ENCODE results near the gene ZNF614. TPM values are rescaled to one million over a fixed set of nuclear protein-coding genes. Genes with fewer than 3 reads are reported as not detected.
A peak's percentile ranks its signal among the peaks of the same experiment; 100 is the strongest.

ZNF614 gene
- total and polyA plus RNA-seq, 2 of the 13 experiments (the other 11 are each of a cell fraction or from before 2014, with no cell fraction given): 13.0 to 22.8 TPM

- TF ChIP-seq ZNF574 (CRISPR knock-in tag; IDR thresholded peaks at IDR 0.05) (peak; percentile 93), HNRNPK (IDR thresholded peaks at IDR 0.05; ENCODE audit: low read depth, low read length, poor library complexity, severe bottlenecking) (no peak), KLF6 (CRISPR knock-in tag; IDR thresholded peaks at IDR 0.05) (no peak), HNF4G (IDR thresholded peaks at IDR 0.05; ENCODE audit: borderline replicate concordance, low read depth, low read length) (no peak; the same call in 1 of the 2 replicates), HNF4G (CRISPR knock-in tag; IDR thresholded peaks at IDR 0.05; ENCODE audit: borderline replicate concordance, low read depth) (peak; percentile 47; the same call in 1 of the 2 replicates), NR1H2 (CRISPR knock-in tag; IDR thresholded peaks at IDR 0.05; ENCODE audit: borderline replicate concordance, low read depth) (no peak), ARNTL (CRISPR knock-in tag; IDR thresholded peaks at IDR 0.05) (no peak), ZNF292 (CRISPR knock-in tag; IDR thresholded peaks at IDR 0.05; ENCODE audit: borderline replicate concordance, low read depth) (0 out of 2 replicates have a peak, but pooled peaks have one; percentile 19), RCOR2 (CRISPR knock-in tag; IDR thresholded peaks at IDR 0.05) (0 out of 2 replicates have a peak, but pooled peaks have one; percentile 26), MIER2 (CRISPR knock-in tag; IDR thresholded peaks at IDR 0.05) (peak; percentile 27; the same call in 1 of the 2 replicates), ZNF878 (CRISPR knock-in tag; IDR thresholded peaks at IDR 0.05) (peak; percentile 77; the same call in 1 of the 2 replicates), ASH2L (IDR thresholded peaks at IDR 0.05; ENCODE audit: insufficient read length, low read depth, low read length) (peak; percentile 82), ZNF274 (CRISPR knock-in tag; IDR thresholded peaks at IDR 0.05) (peak; percentile 84), ZNF816 (CRISPR knock-in tag; IDR thresholded peaks at IDR 0.05; ENCODE audit: borderline replicate concordance) (no peak; the same call in 1 of the 2 replicates), E2F2 (CRISPR knock-in tag; IDR thresholded peaks at IDR 0.05; ENCODE audit: borderline replicate concordance) (0 out of 2 replicates have a peak, but pooled peaks have one; percentile 54), DDIT3 (CRISPR knock-in tag; IDR thresholded peaks at IDR 0.05) (no peak), TCF12 (IDR thresholded peaks at IDR 0.05) (no peak), TCF12 (CRISPR knock-in tag; IDR thresholded peaks at IDR 0.05) (no peak), MZF1 (CRISPR knock-in tag; IDR thresholded peaks at IDR 0.05; ENCODE audit: borderline replicate concordance) (no peak), ZNF431 (CRISPR knock-in tag; IDR thresholded peaks at IDR 0.05; ENCODE audit: borderline replicate concordance, low read depth) (no peak)
- TF ChIP-seq, protein P1, sequence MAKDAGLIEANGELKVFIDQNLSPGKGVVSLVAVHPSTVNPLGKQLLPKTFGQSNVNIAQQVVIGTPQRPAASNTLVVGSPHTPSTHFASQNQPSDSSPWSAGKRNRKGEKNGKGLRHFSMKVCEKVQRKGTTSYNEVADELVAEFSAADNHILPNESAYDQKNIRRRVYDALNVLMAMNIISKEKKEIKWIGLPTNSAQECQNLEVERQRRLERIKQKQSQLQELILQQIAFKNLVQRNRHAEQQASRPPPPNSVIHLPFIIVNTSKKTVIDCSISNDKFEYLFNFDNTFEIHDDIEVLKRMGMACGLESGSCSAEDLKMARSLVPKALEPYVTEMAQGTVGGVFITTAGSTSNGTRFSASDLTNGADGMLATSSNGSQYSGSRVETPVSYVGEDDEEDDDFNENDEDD (CRISPR knock-in tag; IDR thresholded peaks at IDR 0.05; ENCODE audit: borderline replicate concordance): peak; percentile 43; the same call in 1 of the 2 replicates
Measured at GRCh38 chr19:52007806-52008557, 20.2 kb downstream of the ZNF614 start, which contains the start of gene ZNF615 (continued).

Measured in HepG2 (cell line).